Activated CD4-positive, CD25-positive, alpha-beta regulatory T cell (primary cell): ENCODE data around the gene CEP97.

Source experiments
- DNase-seq, 4 experiments: peaks; one replicate each; lab custom pipeline; 2025; lab: John Stamatoyannopoulos, UW

The CEP97 gene

DNA sequence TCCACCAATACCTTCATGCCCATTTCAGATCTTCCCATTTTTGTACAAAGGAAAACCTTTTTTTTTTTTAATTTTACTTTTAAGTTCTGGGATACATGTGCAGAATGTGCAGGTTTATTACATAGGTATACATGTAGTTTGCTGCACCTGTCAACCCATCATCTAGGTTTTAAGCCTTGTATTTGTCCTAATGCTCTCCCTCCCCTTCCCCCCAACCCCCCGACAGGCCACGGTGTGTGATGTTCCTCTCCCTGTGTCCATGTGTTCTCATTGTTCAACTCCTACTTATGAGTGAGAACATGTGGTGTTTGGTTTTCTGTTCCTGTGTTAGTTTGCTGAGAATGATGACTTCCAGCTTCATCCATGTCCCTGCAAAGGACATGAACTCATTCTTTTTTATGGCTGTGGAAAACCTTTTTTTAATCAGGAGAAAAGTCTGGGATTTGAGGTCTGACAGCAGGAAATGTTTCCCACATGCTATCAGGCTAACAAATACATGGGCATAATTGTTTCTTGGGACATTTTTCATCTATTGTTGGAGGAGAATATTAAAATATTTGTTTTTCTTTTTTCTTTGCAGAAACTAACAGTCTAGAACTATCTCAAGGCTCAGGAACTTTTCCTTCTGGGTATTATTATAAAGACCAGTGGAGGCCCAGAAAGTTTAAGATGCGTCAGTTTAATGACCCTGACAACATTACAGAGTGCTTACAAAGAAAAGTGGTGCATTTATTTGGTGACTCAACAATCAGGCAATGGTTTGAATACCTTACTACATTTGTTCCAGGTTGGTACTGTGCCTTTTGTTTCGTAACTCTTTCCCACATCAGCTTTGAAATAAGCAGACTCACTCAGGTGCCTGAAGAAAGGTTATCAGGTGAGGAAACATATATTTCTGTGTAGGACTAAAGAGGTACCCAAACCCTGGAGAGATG lies 92.1 kb downstream of the CEP97 start:
- DNase-seq = no peak

- DNase-seq = no peak
Observed at GRCh38 chr3:101817992-101818391, 93.6 kb downstream of the CEP97 start.

- DNase-seq = no peak
Observed at GRCh38 chr3:101819649-101820206, 95.3 kb downstream of the CEP97 start.
